MG63 (cell line): ENCODE measurements around the gene TOMM20L. TPM values are rescaled to one million over a fixed set of nuclear protein-coding genes. Genes with fewer than 3 reads are reported as not detected.
"Not testable (repeated sequence)": the region's sequence is repeated elsewhere in the genome, so short reads cannot be mapped to it uniquely, and the experiment has no call there.

Source experiments
- DNase-seq: peaks from one replicate; pipeline ENCODE4 v3.0.0-alpha.2; 2020
- H3K27me3 ChIP-seq: fragments of 250-450 bp; sonication (Bioruptor Pico); 2 replicates; pipeline ENCODE4 v1.5.1; 2020; ENCODE audit warnings: mild to moderate bottlenecking, moderate library complexity
- H3K36me3 ChIP-seq: fragments of 250-450 bp; sonication (Bioruptor Pico); 2 replicates; pipeline ENCODE4 v1.5.1; 2020; ENCODE audit warnings: mild to moderate bottlenecking, moderate library complexity
- H3K4me3 ChIP-seq: fragments of 250-450 bp; sonication (Bioruptor Pico); 2 replicates; pipeline ENCODE4 v1.5.1; 2020; ENCODE audit warnings: mild to moderate bottlenecking, moderate library complexity
- H3K9me3 ChIP-seq: fragments of 250-450 bp; sonication (Bioruptor Pico); 2 replicates; pipeline ENCODE4 v1.5.1; 2020; ENCODE audit warnings: mild to moderate bottlenecking, moderate library complexity
- total RNA-seq: library from RNA; depleted of rRNA; stranded (reverse); fragments of >200 nt; shearing (Covaris generic); gene quantifications from 2 replicates; pipeline ENCODE4 v1.2.3, GENCODE V29; 2014; ENCODE audit warnings: low replicate concordance; rRNA removed

The TOMM20L gene
- total RNA-seq, 1 experiment from 2014 or later = not detected

- Histone ChIP-seq H3K4me3 (no peak overlapping the region), H3K36me3 (peaks cover 51% of the 10 kb centered on the region), H3K27me3 (no peaks in the 10 kb centered on the region), H3K9me3 (no peaks in the 10 kb centered on the region; the same call in 1 of the 2 replicates)
- no peak for DNase-seq
Observed at GRCh38 chr14:58414845-58415244, 19.1 kb downstream of the TOMM20L start.

- peaks cover 45% of the 10 kb centered on the region for H3K36me3 ChIP-seq
- no peaks in the 10 kb centered on the region; the same call in 1 of the 2 replicates for H3K9me3 ChIP-seq
- no peaks in the 10 kb centered on the region for H3K27me3 ChIP-seq
- DNase-seq = no peak
- H3K4me3 ChIP-seq = no peak overlapping the region
Observed at GRCh38 chr14:58415636-58416547, 20.2 kb downstream of the TOMM20L start.

GRCh38 chr14:58416934-58417333, 21.2 kb downstream of the TOMM20L start:
- not testable (repeated sequence) for H3K9me3 ChIP-seq, H3K4me3 ChIP-seq, DNase-seq, H3K27me3 ChIP-seq
- peaks cover 53% of the 10 kb centered on the region for H3K36me3 ChIP-seq

- peaks cover 9% of the 10 kb centered on the region for H3K36me3 ChIP-seq
- no peaks in the 10 kb centered on the region for H3K9me3 ChIP-seq
- H3K4me3 ChIP-seq = peak overlapping the region; percentile 88
- no peaks in the 10 kb centered on the region for H3K27me3 ChIP-seq
- DNase-seq = peak; percentile 64
Observed at GRCh38 chr14:58426670-58427280, 31.0 kb downstream of the TOMM20L start.

- Histone ChIP-seq H3K4me3 (peak within 1 kb of the TSS; percentile 88), H3K9me3 (no peaks in the 10 kb centered on the region), H3K36me3 (peaks cover 9% of the 10 kb centered on the region), H3K27me3 (no peaks in the 10 kb centered on the region)
- peak; percentile 92 for DNase-seq
Observed at GRCh38 chr14:58427281-58428117, 31.8 kb downstream of the TOMM20L start, which contains the start of the genes KIAA0586 and TIMM9. Gene KIAA0586, plus strand, starts transcription at chr14:58427719. Its CDS starts 546 bp downstream, at chr14:58428265. Gene TIMM9, minus strand, starts transcription at chr14:58427531. Its CDS starts 15,586 bp downstream, at chr14:58411945.

- Histone ChIP-seq H3K9me3 (no peaks in the 10 kb centered on the region), H3K27me3 (no peaks in the 10 kb centered on the region), H3K36me3 (peaks cover 10% of the 10 kb centered on the region), H3K4me3 (peak overlapping the region; percentile 88)
- DNase-seq = peak; percentile 2
Observed at GRCh38 chr14:58428118-58428683, 32.5 kb downstream of the TOMM20L start.

- DNase-seq = no peak
- no peak overlapping the region for H3K4me3 ChIP-seq
- H3K9me3 ChIP-seq = no peaks in the 10 kb centered on the region
- peaks cover 9% of the 10 kb centered on the region for H3K36me3 ChIP-seq
- no peaks in the 10 kb centered on the region for H3K27me3 ChIP-seq
Observed at GRCh38 chr14:58430156-58430555, 34.4 kb downstream of the TOMM20L start.

GRCh38 chr14:58439476-58439875, 43.7 kb downstream of the TOMM20L start:
- no peak overlapping the region for H3K4me3 ChIP-seq
- DNase-seq = no peak
- peaks cover 3% of the 10 kb centered on the region for H3K36me3 ChIP-seq
- no peaks in the 10 kb centered on the region for H3K27me3 ChIP-seq
- no peaks in the 10 kb centered on the region for H3K9me3 ChIP-seq

- Histone ChIP-seq H3K9me3 (no peaks in the 10 kb centered on the region), H3K36me3 (peaks cover 3% of the 10 kb centered on the region), H3K27me3 (no peaks in the 10 kb centered on the region), H3K4me3 (no peak overlapping the region)
- DNase-seq = no peak
Observed at GRCh38 chr14:58444627-58445026, 48.9 kb downstream of the TOMM20L start.

GRCh38 chr14:58455593-58456265, 60.0 kb downstream of the TOMM20L start:
- no peak for DNase-seq
- H3K9me3 ChIP-seq = no peaks in the 10 kb centered on the region
- no peaks in the 10 kb centered on the region for H3K27me3 ChIP-seq
- no peak overlapping the region for H3K4me3 ChIP-seq
- H3K36me3 ChIP-seq = peaks cover 10% of the 10 kb centered on the region

Other genes with a start within 250 kb of the TOMM20L start
- gene ARMH4, start 243.7 kb upstream of the TOMM20L start, total RNA-seq = 1.9 TPM in 1 of 2 replicates, not detected in the other
- 28.5 and 40.1 TPM in 2 replicates for gene ACTR10, start 195.8 kb upstream of the TOMM20L start, total RNA-seq
- 96.6 and 98.8 TPM in 2 replicates for gene PSMA3, start 151.1 kb upstream of the TOMM20L start, total RNA-seq
- 1.3 and 15.2 TPM in 2 replicates for gene ARID4A, start 97.4 kb upstream of the TOMM20L start, total RNA-seq
- 49.2 and 80.2 TPM in 2 replicates for gene TIMM9, start 31.6 kb downstream of the TOMM20L start, total RNA-seq
- gene KIAA0586, start 31.8 kb downstream of the TOMM20L start, total RNA-seq = 11.5 and 28.4 TPM in 2 replicates
- 0.27 and 2.6 TPM in 2 replicates for gene DACT1, start 242.0 kb downstream of the TOMM20L start, total RNA-seq